Measurements from ENCODE around the gene MICOS13. TPM values are rescaled to one million over a fixed set of nuclear protein-coding genes. Genes with fewer than 3 reads are reported as not detected.

The MICOS13 gene
- total and polyA plus RNA-seq, 8 donors = 11.0 to 171 (median 70.8) TPM

GRCh38 chr19:5648464-5648863 lies 31.9 kb downstream of the MICOS13 start:
- Histone ChIP-seq H3K4me1 (peaks cover 0 to 10% (median 0%) of the 10 kb centered on the region in 4 donors), H3K36me3 (peaks cover 75 to 93% (median 93%) of the 10 kb centered on the region in 4 donors), H3K27ac (no peak overlapping the region), H3K9me3 (no peaks in the 10 kb centered on the region), H3K4me3 (no peak overlapping the region), H3K27me3 (no peaks in the 10 kb centered on the region)
- 92 to 96% (median 95%) methylated on average over 9 to 11 of the region's 11 CpGs for WGBS, 5 donors
- no peak for TF ChIP-seq CTCF (IDR thresholded peaks at IDR 0.05)
- no peak for TF ChIP-seq EP300 (IDR thresholded peaks at IDR 0.05)
- TF ChIP-seq POLR2A (IDR thresholded peaks at IDR 0.05) = no peak
- TF ChIP-seq POLR2AphosphoS5 (IDR thresholded peaks at IDR 0.05) = no peak
- no peak for DNase-seq
- intact Hi-C loops (cut with DNase I; ENCODE audit: low total_unique reads) = no loop called here

- TF ChIP-seq POLR2AphosphoS5 (IDR thresholded peaks at IDR 0.05) (no peak), POLR2A (IDR thresholded peaks at IDR 0.05) (no peak), EP300 (IDR thresholded peaks at IDR 0.05) (no peak), CTCF (IDR thresholded peaks at IDR 0.05) (no peak)
- Histone ChIP-seq H3K4me3 (no peak overlapping the region), H3K4me1 (peaks cover 0 to 22% (median 0%) of the 10 kb centered on the region in 4 donors), H3K36me3 (peaks cover 67 to 93% (median 93%) of the 10 kb centered on the region in 4 donors), H3K27ac (no peak overlapping the region), H3K27me3 (no peaks in the 10 kb centered on the region), H3K9me3 (no peaks in the 10 kb centered on the region)
- intact Hi-C loops (cut with DNase I; ENCODE audit: low total_unique reads) = no loop called here
- DNase-seq = no peak
- 88 to 95% (median 93%) methylated on average over 3 to 4 of the region's 4 CpGs for WGBS, 5 donors
Measured at GRCh38 chr19:5646703-5647102, 33.6 kb downstream of the MICOS13 start.

GRCh38 chr19:5645409-5645808 lies 34.9 kb downstream of the MICOS13 start:
- Histone ChIP-seq H3K4me3 (no peak overlapping the region), H3K4me1 (peaks cover 0 to 35% (median 0%) of the 10 kb centered on the region in 4 donors), H3K27ac (no peak overlapping the region), H3K36me3 (peaks cover 54 to 91% (median 87%) of the 10 kb centered on the region in 4 donors), H3K27me3 (no peaks in the 10 kb centered on the region), H3K9me3 (no peaks in the 10 kb centered on the region)
- intact Hi-C loops (cut with DNase I; ENCODE audit: low total_unique reads) = no loop called here
- TF ChIP-seq CTCF (IDR thresholded peaks at IDR 0.05) (no peak), POLR2A (IDR thresholded peaks at IDR 0.05) (no peak), EP300 (IDR thresholded peaks at IDR 0.05) (no peak), POLR2AphosphoS5 (IDR thresholded peaks at IDR 0.05) (no peak)
- DNase-seq = no peak
- 58 to 75% (median 72%) methylated on average over 5 of the region's 5 CpGs for WGBS, 5 donors

GRCh38 chr19:5644037-5644436 lies 36.3 kb downstream of the MICOS13 start:
- H3K36me3 ChIP-seq = peaks cover 44 to 88% (median 77%) of the 10 kb centered on the region in 4 donors
- no peaks in the 10 kb centered on the region for H3K27me3 ChIP-seq
- H3K9me3 ChIP-seq = no peaks in the 10 kb centered on the region
- peaks cover 0 to 44% (median 0%) of the 10 kb centered on the region in 4 donors for H3K4me1 ChIP-seq
- TF ChIP-seq POLR2AphosphoS5 (IDR thresholded peaks at IDR 0.05) (no peak), POLR2A (IDR thresholded peaks at IDR 0.05) (no peak), EP300 (IDR thresholded peaks at IDR 0.05) (no peak), CTCF (IDR thresholded peaks at IDR 0.05) (no peak)
- no peak for DNase-seq
- 74 to 95% (median 84%) methylated on average over 2 of the region's 2 CpGs for WGBS, 5 donors
- no peak overlapping the region for H3K4me3 ChIP-seq
- intact Hi-C loops (cut with DNase I; ENCODE audit: low total_unique reads) = no loop called here
- no peak overlapping the region for H3K27ac ChIP-seq
